ENCODE results near the gene MYH14. TPM values are rescaled to one million over a fixed set of nuclear protein-coding genes. Genes with fewer than 3 reads are reported as not detected.
A peak's percentile ranks its signal among the peaks of the same experiment; 100 is the strongest.
"Not testable (repeated sequence)": the region's sequence is repeated elsewhere in the genome, so short reads cannot be mapped to it uniquely, and the experiment has no call there.

The MYH14 gene
- total RNA-seq, 2 experiments from 2014 or later = not detected

DNA sequence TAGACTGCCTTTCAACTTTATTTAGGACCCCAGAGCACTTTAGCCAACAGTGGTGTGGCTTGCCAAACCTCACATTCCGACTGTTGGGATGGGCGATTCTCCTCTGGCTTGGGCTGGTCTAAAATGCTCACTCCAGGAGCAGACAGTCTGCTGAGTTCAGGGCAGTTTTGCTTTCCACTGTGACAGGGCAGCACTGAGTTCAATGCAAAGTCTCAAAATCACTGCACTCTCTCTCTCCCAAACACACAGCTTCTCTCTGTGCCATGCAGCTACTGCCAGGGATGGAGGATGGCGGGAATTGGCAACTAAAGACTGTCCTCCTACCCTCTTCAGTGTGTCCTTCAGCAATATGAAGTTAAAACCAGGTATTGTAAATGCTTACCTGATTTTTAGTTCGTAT is 148.8 kb downstream of the MYH14 start:
- CTCF ChIA-PET (ENCODE audit: unreplicated experiment) = no interaction called here
- Histone ChIP-seq H3K79me2 (ENCODE audit: insufficient read depth, low read depth, low read length) (no peaks in the 10 kb centered on the region), H3K4me1 (ENCODE audit: insufficient read depth, low read length, poor library complexity, severe bottlenecking) (peaks cover 39% of the 10 kb centered on the region), H2AFZ (ENCODE audit: low read length) (no peak overlapping the region), H3K9me2 (ENCODE audit: insufficient read depth, low read length) (no peaks in the 10 kb centered on the region), H3K9me3 (ENCODE audit: low read length) (no peaks in the 10 kb centered on the region), H3K36me3 (ENCODE audit: insufficient read depth, low read length) (no peaks in the 10 kb centered on the region), H3K4me2 (ENCODE audit: low read length) (no peak overlapping the region), H3K4me3 (ENCODE audit: low read depth, low read length, poor library complexity, severe bottlenecking) (no peak overlapping the region), H4K20me1 (ENCODE audit: insufficient read depth, low read length) (no peaks in the 10 kb centered on the region), H3K27ac (ENCODE audit: low read depth, low read length, poor library complexity, severe bottlenecking) (no peak overlapping the region)
- POLR2A ChIA-PET = interaction anchor here (1.9 kb wide), 1 partner anchor 9 kb away, joined by 5 read pairs; no protein-coding TSS in a partner anchor
- no peak for TF ChIP-seq EZH2phosphoT487 (IDR thresholded peaks at IDR 0.05; ENCODE audit: borderline replicate concordance, low read depth, low read length)
- TF ChIP-seq, protein P1, sequence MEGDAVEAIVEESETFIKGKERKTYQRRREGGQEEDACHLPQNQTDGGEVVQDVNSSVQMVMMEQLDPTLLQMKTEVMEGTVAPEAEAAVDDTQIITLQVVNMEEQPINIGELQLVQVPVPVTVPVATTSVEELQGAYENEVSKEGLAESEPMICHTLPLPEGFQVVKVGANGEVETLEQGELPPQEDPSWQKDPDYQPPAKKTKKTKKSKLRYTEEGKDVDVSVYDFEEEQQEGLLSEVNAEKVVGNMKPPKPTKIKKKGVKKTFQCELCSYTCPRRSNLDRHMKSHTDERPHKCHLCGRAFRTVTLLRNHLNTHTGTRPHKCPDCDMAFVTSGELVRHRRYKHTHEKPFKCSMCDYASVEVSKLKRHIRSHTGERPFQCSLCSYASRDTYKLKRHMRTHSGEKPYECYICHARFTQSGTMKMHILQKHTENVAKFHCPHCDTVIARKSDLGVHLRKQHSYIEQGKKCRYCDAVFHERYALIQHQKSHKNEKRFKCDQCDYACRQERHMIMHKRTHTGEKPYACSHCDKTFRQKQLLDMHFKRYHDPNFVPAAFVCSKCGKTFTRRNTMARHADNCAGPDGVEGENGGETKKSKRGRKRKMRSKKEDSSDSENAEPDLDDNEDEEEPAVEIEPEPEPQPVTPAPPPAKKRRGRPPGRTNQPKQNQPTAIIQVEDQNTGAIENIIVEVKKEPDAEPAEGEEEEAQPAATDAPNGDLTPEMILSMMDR (conservative IDR thresholded peaks at IDR 0.05; ENCODE audit: low read length) = no peak
- intact Hi-C loops (cut with micrococcal nuclease; ENCODE audit: unreplicated experiment) = no loop called here
- no TSS peak for BruUV-seq (replicated peaks)
- no peak for DNase-seq (ENCODE audit: low spot score)

DNA sequence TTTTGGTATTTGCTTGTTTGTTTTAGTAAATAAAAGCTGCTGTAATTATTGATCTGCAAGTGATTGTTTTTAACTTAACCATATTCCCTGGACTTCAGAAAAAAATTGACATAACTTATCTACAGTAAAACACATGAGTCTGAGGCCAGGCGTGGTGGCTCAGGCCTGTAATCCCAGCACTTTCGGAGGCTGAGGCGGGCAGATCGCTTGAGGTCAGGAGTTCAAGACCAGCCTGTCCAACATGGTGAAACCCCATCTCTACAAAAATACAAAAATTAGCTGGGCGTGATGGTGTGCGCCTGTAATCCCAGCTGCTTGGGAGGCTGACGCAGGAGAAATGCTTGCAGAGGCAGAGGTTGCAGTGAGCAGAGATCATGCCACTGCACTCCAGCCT is 150.1 kb downstream of the MYH14 start:
- H3K4me3 ChIP-seq (ENCODE audit: low read depth, low read length, poor library complexity, severe bottlenecking); H3K36me3 ChIP-seq (ENCODE audit: insufficient read depth, low read length); H3K9me3 ChIP-seq (ENCODE audit: low read length); H3K9me2 ChIP-seq (ENCODE audit: insufficient read depth, low read length); H3K27ac ChIP-seq (ENCODE audit: low read depth, low read length, poor library complexity, severe bottlenecking); POLR2A ChIA-PET; H4K20me1 ChIP-seq (ENCODE audit: insufficient read depth, low read length); H3K79me2 ChIP-seq (ENCODE audit: insufficient read depth, low read depth, low read length); H2AFZ ChIP-seq (ENCODE audit: low read length); DNase-seq (ENCODE audit: low spot score); CTCF ChIA-PET (ENCODE audit: unreplicated experiment); BruUV-seq (replicated peaks); H3K4me2 ChIP-seq (ENCODE audit: low read length); intact Hi-C loops (cut with micrococcal nuclease; ENCODE audit: unreplicated experiment): not testable (repeated sequence)
- peaks cover 34% of the 10 kb centered on the region for H3K4me1 ChIP-seq (ENCODE audit: insufficient read depth, low read length, poor library complexity, severe bottlenecking)

DNA sequence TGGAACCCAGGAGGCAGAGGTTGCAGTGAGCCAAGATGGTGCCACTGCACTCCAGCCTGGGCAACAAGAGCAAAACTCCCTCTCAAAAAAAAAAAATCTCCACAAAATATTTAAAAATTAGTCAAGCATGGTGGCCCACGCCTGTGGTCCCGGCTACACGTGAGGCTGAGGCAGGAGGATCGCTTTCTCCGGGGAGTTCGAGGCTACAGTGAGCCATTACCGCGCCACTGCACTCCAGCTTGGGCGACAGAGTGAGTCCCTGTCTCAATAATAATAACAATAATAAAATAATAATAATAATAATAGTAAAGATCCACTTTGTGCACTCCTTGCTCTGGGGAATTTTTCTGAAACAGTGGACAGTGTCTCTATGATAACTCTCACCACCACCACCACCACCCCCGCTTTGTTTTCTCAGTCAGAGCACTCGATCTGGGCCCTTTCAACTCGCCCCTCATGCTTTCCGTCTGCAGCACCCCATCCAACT is 153.3 kb downstream of the MYH14 start:
- DNase-seq (ENCODE audit: low spot score) = no peak
- ChIA-PET CTCF (ENCODE audit: unreplicated experiment) (interaction anchor here (0.9 kb wide), 1 partner anchor 104 kb away, joined by 4 read pairs; no protein-coding TSS in a partner anchor), POLR2A (no interaction called here)
- Histone ChIP-seq H3K4me3 (ENCODE audit: low read depth, low read length, poor library complexity, severe bottlenecking) (no peak overlapping the region), H3K4me1 (ENCODE audit: insufficient read depth, low read length, poor library complexity, severe bottlenecking) (peaks cover 28% of the 10 kb centered on the region), H3K27ac (ENCODE audit: low read depth, low read length, poor library complexity, severe bottlenecking) (no peak overlapping the region), H3K4me2 (ENCODE audit: low read length) (peak overlapping the region; percentile 51; the same call in 1 of the 2 replicates), H3K79me2 (ENCODE audit: insufficient read depth, low read depth, low read length) (no peaks in the 10 kb centered on the region), H4K20me1 (ENCODE audit: insufficient read depth, low read length) (no peaks in the 10 kb centered on the region), H3K9me2 (ENCODE audit: insufficient read depth, low read length) (no peaks in the 10 kb centered on the region), H3K36me3 (ENCODE audit: insufficient read depth, low read length) (peaks cover 10% of the 10 kb centered on the region), H3K9me3 (ENCODE audit: low read length) (no peaks in the 10 kb centered on the region), H2AFZ (ENCODE audit: low read length) (no peak overlapping the region)
- intact Hi-C loops (cut with micrococcal nuclease; ENCODE audit: unreplicated experiment) = loop anchor here (2.0 kb wide), 1 partner anchor 200 kb away; no protein-coding TSS in a partner anchor
- no TSS peak for BruUV-seq (replicated peaks)
- TF ChIP-seq, protein P1 (conservative IDR thresholded peaks at IDR 0.05; ENCODE audit: low read length) = no peak
- TF ChIP-seq EZH2phosphoT487 (IDR thresholded peaks at IDR 0.05; ENCODE audit: borderline replicate concordance, low read depth, low read length) = no peak
